K562 (cell line): ENCODE data around the gene ARHGAP4. TPM values are rescaled to one million over a fixed set of nuclear protein-coding genes. Genes with fewer than 3 reads are reported as not detected.

Source experiments
- CHD7 ChIP-seq: fragments of 200-600 bp; sonication (generic); IDR thresholded peaks from one replicate; pipeline ENCODE4 v1.6.1; 2012; ENCODE audit warnings: mild to moderate bottlenecking, low read depth, low read length, inconsistent platforms
- E2F3 ChIP-seq: fragments of 250-450 bp; sonication (Bioruptor Pico); IDR thresholded peaks from 2 replicates; pipeline ENCODE4 v1.4.0; 2020; ENCODE audit warnings: mild to moderate bottlenecking
- FOXK1 ChIP-seq: sonication (generic); formaldehyde crosslinking; IDR thresholded peaks from 2 replicates; pipeline ENCODE4 v1.8.0; 2022; ENCODE audit warnings: missing genetic modification reagents, mild to moderate bottlenecking, borderline replicate concordance
- FUS ChIP-seq: fragments of 200-400 bp; formaldehyde crosslinking; optimal IDR thresholded peaks from 2 replicates; pipeline ENCODE3; 2017; ENCODE audit warnings: low read depth, low read length
- MYC ChIP-seq, 2 experiments: fragments of 250-450 bp in 1 of 2; sonication (Bioruptor Pico) in 1 of 2; IDR thresholded peaks; 2 replicates each; pipeline versions ENCODE4 v1.5.1 to v1.6.1; 2012 to 2021; ENCODE audit warnings: low read depth in 2 of 2, borderline replicate concordance in 1 of 2, improper control_type of control experiment in 1 of 2, low read length in 1 of 2, mild to moderate bottlenecking in 1 of 2, moderate library complexity in 1 of 2
- NRF1 ChIP-seq, 2 experiments: fragments of 450-650 bp; IDR thresholded peaks in 1 of 2; conservative IDR thresholded peaks in 1 of 2; 2 replicates each; pipeline ENCODE4 v1.6.1; 2014; ENCODE audit warnings: mild to moderate bottlenecking in 2 of 2
- PTTG1 ChIP-seq: fragments of 450-650 bp; IDR thresholded peaks from 2 replicates; pipeline ENCODE4 v1.6.1; 2016; ENCODE audit warnings: low read depth, mild to moderate bottlenecking, missing genetic modification characterization, missing compliant biosample characterization
- SMAD2 ChIP-seq: fragments of 150-350 bp; IDR thresholded peaks from 2 replicates; pipeline ENCODE4 v1.6.1; 2014; ENCODE audit warnings: low read depth, mild to moderate bottlenecking, low read length
- SMARCC2 ChIP-seq: fragments of 450-650 bp; IDR thresholded peaks from 2 replicates; pipeline ENCODE4 v1.6.1; 2017; ENCODE audit warnings: antibody characterized with exemption, moderate library complexity, mild to moderate bottlenecking, low read depth
- SRSF1 ChIP-seq: fragments of 200-400 bp; formaldehyde crosslinking; IDR thresholded peaks from 2 replicates; pipeline ENCODE4 v1.6.1; 2017; ENCODE audit warnings: mild to moderate bottlenecking, low read depth, low read length, moderate library complexity
- SRSF9 ChIP-seq: fragments of 200-400 bp; formaldehyde crosslinking; IDR thresholded peaks from 2 replicates; pipeline ENCODE4 v1.6.1; 2017; ENCODE audit warnings: low read depth, low read length, borderline replicate concordance
- ZNF175 ChIP-seq: fragments of 200-800 bp; sonication (Bioruptor generic); IDR thresholded peaks from 2 replicates; pipeline ENCODE4 v1.6.1; 2016; ENCODE audit warnings: low read depth, mild to moderate bottlenecking, missing genetic modification characterization, missing compliant biosample characterization
- polyA plus RNA-seq, 8 experiments: library from polyadenylated mRNA; depleted of rRNA in 4 of 8; stranded (reverse) in 5 of 8; unstranded in 3 of 8; fragments of >200 nt; fragmentation: Nextera tagmentation in 2 of 8; fragmentation: Illumina TruSeq in 1 of 8; extraction: Ambion mirVana in 2 of 8; extraction: Trizol in 1 of 8; gene quantifications; 2 replicates each; pipeline versions ENCODE4 v1.2.1 to v1.2.3, GENCODE V29; 2011 to 2014; ENCODE audit warnings: inconsistent platforms in 1 of 8, missing spikeins in 1 of 8
- total RNA-seq, 7 experiments: library from RNA; depleted of rRNA in 6 of 7; stranded (reverse); fragments of >200 nt in 6 of 7; fragmentation: Illumina TruSeq in 2 of 7; extraction: Trizol in 2 of 7; gene quantifications; 2 replicates each; pipeline versions ENCODE4 v1.2.1 to v1.2.3, GENCODE V29; 2011 to 2021; ENCODE audit warnings: low replicate concordance in 1 of 7
- TF ChIP-seq, protein P1 (sequence below): fragments of 200-800 bp; sonication (Bioruptor generic); IDR thresholded peaks from 2 replicates; pipeline ENCODE4 v1.6.1; 2017; ENCODE audit warnings: missing genetic modification characterization, missing compliant biosample characterization
- TF ChIP-seq, protein P2 (sequence below): fragments of 450-650 bp; formaldehyde crosslinking; IDR thresholded peaks from 2 replicates; pipeline ENCODE4 v1.4.0; 2020; ENCODE audit warnings: mild to moderate bottlenecking, mixed read lengths

The ARHGAP4 gene
- total and polyA plus RNA-seq, 9 of the 15 experiments (the other 6 are each of a cell fraction or from before 2014, with no cell fraction given) = 0.30 to 81.8 (median 13.5) TPM

GRCh38 chrX:153925387-153925738 is 701 bp downstream of the ARHGAP4 start (continued):
- TF ChIP-seq CHD7 = no peak
- no peak for TF ChIP-seq ZNF175 (CRISPR knock-in tag)
- TF ChIP-seq, protein P1, sequence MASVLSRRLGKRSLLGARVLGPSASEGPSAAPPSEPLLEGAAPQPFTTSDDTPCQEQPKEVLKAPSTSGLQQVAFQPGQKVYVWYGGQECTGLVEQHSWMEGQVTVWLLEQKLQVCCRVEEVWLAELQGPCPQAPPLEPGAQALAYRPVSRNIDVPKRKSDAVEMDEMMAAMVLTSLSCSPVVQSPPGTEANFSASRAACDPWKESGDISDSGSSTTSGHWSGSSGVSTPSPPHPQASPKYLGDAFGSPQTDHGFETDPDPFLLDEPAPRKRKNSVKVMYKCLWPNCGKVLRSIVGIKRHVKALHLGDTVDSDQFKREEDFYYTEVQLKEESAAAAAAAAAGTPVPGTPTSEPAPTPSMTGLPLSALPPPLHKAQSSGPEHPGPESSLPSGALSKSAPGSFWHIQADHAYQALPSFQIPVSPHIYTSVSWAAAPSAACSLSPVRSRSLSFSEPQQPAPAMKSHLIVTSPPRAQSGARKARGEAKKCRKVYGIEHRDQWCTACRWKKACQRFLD (CRISPR knock-in tag) = no peak
- TF ChIP-seq, protein P2, sequence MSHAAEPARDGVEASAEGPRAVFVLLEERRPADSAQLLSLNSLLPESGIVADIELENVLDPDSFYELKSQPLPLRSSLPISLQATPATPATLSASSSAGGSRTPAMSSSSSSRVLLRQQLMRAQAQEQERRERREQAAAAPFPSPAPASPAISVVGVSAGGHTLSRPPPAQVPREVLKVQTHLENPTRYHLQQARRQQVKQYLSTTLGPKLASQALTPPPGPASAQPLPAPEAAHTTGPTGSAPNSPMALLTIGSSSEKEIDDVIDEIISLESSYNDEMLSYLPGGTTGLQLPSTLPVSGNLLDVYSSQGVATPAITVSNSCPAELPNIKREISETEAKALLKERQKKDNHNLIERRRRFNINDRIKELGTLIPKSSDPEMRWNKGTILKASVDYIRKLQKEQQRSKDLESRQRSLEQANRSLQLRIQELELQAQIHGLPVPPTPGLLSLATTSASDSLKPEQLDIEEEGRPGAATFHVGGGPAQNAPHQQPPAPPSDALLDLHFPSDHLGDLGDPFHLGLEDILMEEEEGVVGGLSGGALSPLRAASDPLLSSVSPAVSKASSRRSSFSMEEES (CRISPR knock-in tag) = no peak
- no peak for TF ChIP-seq SMARCC2
- TF ChIP-seq SMAD2 = no peak
- TF ChIP-seq NRF1 (conservative IDR thresholded peaks at IDR 0.05 in 1 of 2, IDR thresholded peaks at IDR 0.05 in 1 of 2) = no peak
- TF ChIP-seq FOXK1 (CRISPR knock-in tag) = no peak
- no peak for TF ChIP-seq MYC (IDR thresholded peaks at IDR 0.05; ENCODE audit: low read depth, low read length)
- no peak for TF ChIP-seq MYC (CRISPR knock-in tag; IDR thresholded peaks at IDR 0.05; ENCODE audit: borderline replicate concordance, low read depth)
- TF ChIP-seq SRSF1 = no peak
- TF ChIP-seq FUS = no peak
- TF ChIP-seq E2F3 (CRISPR knock-in tag) = no peak
- TF ChIP-seq SRSF9 = no peak
- TF ChIP-seq PTTG1 (tag) = no peak
